OCI-LY3 (cell line): ENCODE results near the gene NT5M.

Experiments
- EZH2phosphoT487 ChIP-seq: fragments of 200-600 bp; shearing (Covaris generic); IDR thresholded peaks from 2 replicates; pipeline ENCODE4 v1.6.1; 2018; ENCODE audit warnings: antibody characterized with exemption, mixed run types, low read depth
- TF ChIP-seq, protein P1 (sequence below): fragments of 200-600, 300-600 bp; sonication (generic); IDR thresholded peaks from 2 replicates; pipeline ENCODE4 v1.5.1; 2014; ENCODE audit warnings: antibody characterized with exemption, low read length, low read depth

DNA sequence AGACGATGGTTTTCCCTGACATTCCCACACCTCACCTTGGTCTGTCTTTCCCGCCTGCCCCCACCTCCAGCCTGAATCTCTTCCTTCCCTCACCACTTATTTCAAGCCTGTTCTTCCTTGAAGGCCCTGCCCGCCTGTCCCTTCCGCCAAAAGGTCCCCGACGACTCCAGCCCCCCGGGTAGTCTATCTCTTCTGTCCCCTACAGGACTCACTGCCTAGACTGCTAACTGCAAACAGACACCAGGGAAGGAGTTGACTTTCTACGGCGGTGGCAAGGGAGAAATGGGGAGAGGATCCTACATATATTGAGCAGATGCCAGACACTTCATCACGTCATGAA lies 53.7 kb downstream of the NT5M start:
- TF ChIP-seq, protein P1, sequence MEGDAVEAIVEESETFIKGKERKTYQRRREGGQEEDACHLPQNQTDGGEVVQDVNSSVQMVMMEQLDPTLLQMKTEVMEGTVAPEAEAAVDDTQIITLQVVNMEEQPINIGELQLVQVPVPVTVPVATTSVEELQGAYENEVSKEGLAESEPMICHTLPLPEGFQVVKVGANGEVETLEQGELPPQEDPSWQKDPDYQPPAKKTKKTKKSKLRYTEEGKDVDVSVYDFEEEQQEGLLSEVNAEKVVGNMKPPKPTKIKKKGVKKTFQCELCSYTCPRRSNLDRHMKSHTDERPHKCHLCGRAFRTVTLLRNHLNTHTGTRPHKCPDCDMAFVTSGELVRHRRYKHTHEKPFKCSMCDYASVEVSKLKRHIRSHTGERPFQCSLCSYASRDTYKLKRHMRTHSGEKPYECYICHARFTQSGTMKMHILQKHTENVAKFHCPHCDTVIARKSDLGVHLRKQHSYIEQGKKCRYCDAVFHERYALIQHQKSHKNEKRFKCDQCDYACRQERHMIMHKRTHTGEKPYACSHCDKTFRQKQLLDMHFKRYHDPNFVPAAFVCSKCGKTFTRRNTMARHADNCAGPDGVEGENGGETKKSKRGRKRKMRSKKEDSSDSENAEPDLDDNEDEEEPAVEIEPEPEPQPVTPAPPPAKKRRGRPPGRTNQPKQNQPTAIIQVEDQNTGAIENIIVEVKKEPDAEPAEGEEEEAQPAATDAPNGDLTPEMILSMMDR, result no peak
- no peak for TF ChIP-seq EZH2phosphoT487
